Upper lobe of left lung (tissue), 6 donors: ENCODE data around the gene LGALS14. TPM values are rescaled to one million over a fixed set of nuclear protein-coding genes. Genes with fewer than 3 reads are reported as not detected.
"Not testable (repeated sequence)": the region's sequence is repeated elsewhere in the genome, so short reads cannot be mapped to it uniquely, and the experiment has no call there.

ENCODE experiments used
- ATAC-seq, 2 donors: fragments of 200-7000 bp; cut with Tn5 transposase; one replicate each; pipeline ENCODE4 v1.9.1; 2022; ENCODE audit warnings: mild to moderate bottlenecking in 2 of 2, moderate library complexity in 2 of 2; ENCODE audit not compliant: low FRiP score in 2 of 2
- DNase-seq, 2 donors: peaks; one replicate each; pipeline ENCODE4 v3.0.0-alpha.2; 2019 to 2020
- H3K27ac ChIP-seq, 4 donors: fragments of 200-600 bp; sonication (generic); one replicate each; pipeline ENCODE4 v1.5.1; 2016 to 2019
- H3K27me3 ChIP-seq, 4 donors: fragments of 200-600 bp; sonication (generic); one replicate each; pipeline ENCODE4 v1.5.1; 2017 to 2019
- H3K36me3 ChIP-seq, 4 donors: fragments of 200-600 bp; sonication (generic); one replicate each; pipeline ENCODE4 v1.5.1; 2016 to 2019
- H3K4me1 ChIP-seq, 4 donors: fragments of 200-600 bp; sonication (generic); one replicate each; pipeline ENCODE4 v1.5.1; 2018 to 2019
- H3K4me3 ChIP-seq, 4 donors: fragments of 200-600 bp; sonication (generic); one replicate each; pipeline ENCODE4 v1.5.1; 2017 to 2019; ENCODE audit warnings: mild to moderate bottlenecking in 2 of 4, moderate library complexity in 1 of 4
- H3K9me3 ChIP-seq, 4 donors: fragments of 200-600 bp; sonication (generic); one replicate each; pipeline ENCODE4 v1.5.1; 2018 to 2019
- EP300 ChIP-seq, 4 donors: sonication (generic); formaldehyde crosslinking; IDR thresholded peaks; one replicate each; pipeline ENCODE4 v1.5.1; 2017; ENCODE audit warnings: antibody characterized with exemption in 4 of 4, control low read depth in 2 of 4
- POLR2A ChIP-seq, 4 donors: fragments of 450-650 bp; IDR thresholded peaks; one replicate each; pipeline ENCODE4 v1.5.1; 2016 to 2017; ENCODE audit warnings: antibody characterized with exemption in 4 of 4, mild to moderate bottlenecking in 2 of 4
- POLR2AphosphoS5 ChIP-seq, 2 donors: sonication (generic); formaldehyde crosslinking; IDR thresholded peaks; one replicate each; pipeline ENCODE4 v1.5.1; 2017; ENCODE audit warnings: antibody characterized with exemption in 2 of 2
- WGBS, 2 donors: methylation state at CpG; one replicate each; pipeline ENCODE4 v1.1.5; 2017 to 2018; 5-methylcytosine and 5-hydroxymethylcytosine counted together
- total RNA-seq, 6 donors: library from RNA; depleted of rRNA in 4 of 6; stranded (reverse); fragments of >200 nt in 4 of 6; gene quantifications; one replicate each; pipeline versions ENCODE4 v1.1.0 to v1.2.1, GENCODE V29; 2016 to 2021
- TF ChIP-seq, protein P1 (sequence below), 6 experiments: fragments of 450-650 bp in 4 of 6; fragments of 200-600 bp in 2 of 6; sonication (generic) in 2 of 6; IDR thresholded peaks; one replicate each; pipeline ENCODE4 v1.5.1; 2016 to 2019; ENCODE audit warnings: antibody characterized with exemption in 6 of 6
- donor health status: DM: no; HTN: no; CAD: no; lungs with moderate emphysema.
- donor health status: DM: no; HTN: yes; CAD: no; lungs with severe emphysema.

LGALS14 gene
- total RNA-seq, 6 donors from 2014 or later = not detected

GRCh38 chr19:39684267-39684666 is 20.0 kb upstream of the LGALS14 start:
- 79% methylated on average over 5 of the region's 5 CpGs for WGBS, 2 donors
- no peaks in the 10 kb centered on the region for H3K27me3 ChIP-seq
- TF ChIP-seq EP300 (IDR thresholded peaks at IDR 0.05) (no peak), POLR2AphosphoS5 (IDR thresholded peaks at IDR 0.05) (no peak), POLR2A (IDR thresholded peaks at IDR 0.05) (no peak)
- TF ChIP-seq, protein P1, sequence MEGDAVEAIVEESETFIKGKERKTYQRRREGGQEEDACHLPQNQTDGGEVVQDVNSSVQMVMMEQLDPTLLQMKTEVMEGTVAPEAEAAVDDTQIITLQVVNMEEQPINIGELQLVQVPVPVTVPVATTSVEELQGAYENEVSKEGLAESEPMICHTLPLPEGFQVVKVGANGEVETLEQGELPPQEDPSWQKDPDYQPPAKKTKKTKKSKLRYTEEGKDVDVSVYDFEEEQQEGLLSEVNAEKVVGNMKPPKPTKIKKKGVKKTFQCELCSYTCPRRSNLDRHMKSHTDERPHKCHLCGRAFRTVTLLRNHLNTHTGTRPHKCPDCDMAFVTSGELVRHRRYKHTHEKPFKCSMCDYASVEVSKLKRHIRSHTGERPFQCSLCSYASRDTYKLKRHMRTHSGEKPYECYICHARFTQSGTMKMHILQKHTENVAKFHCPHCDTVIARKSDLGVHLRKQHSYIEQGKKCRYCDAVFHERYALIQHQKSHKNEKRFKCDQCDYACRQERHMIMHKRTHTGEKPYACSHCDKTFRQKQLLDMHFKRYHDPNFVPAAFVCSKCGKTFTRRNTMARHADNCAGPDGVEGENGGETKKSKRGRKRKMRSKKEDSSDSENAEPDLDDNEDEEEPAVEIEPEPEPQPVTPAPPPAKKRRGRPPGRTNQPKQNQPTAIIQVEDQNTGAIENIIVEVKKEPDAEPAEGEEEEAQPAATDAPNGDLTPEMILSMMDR (IDR thresholded peaks at IDR 0.05) = no peak

GRCh38 chr19:39686739-39687138 is 17.5 kb upstream of the LGALS14 start:
- 57 to 60% methylated on average over 3 of the region's 3 CpGs for WGBS, 2 donors
- TF ChIP-seq, protein P1 (IDR thresholded peaks at IDR 0.05) = no peak
- TF ChIP-seq POLR2AphosphoS5 (IDR thresholded peaks at IDR 0.05) = no peak
- TF ChIP-seq POLR2A (IDR thresholded peaks at IDR 0.05) = no peak
- TF ChIP-seq EP300 (IDR thresholded peaks at IDR 0.05) = no peak
- peaks cover 0 to 8% (median 0%) of the 10 kb centered on the region in 4 donors for H3K9me3 ChIP-seq
- no peak overlapping the region for H3K27ac ChIP-seq
- H3K4me3 ChIP-seq = no peak overlapping the region
- ATAC-seq (no peak), DNase-seq (no peak)
- H3K27me3 ChIP-seq = no peaks in the 10 kb centered on the region
- no peaks in the 10 kb centered on the region for H3K4me1 ChIP-seq
- H3K36me3 ChIP-seq = no peaks in the 10 kb centered on the region

More at GRCh38 chr19:39684267-39684666, 20.0 kb upstream of the LGALS14 start:
- no peak for ATAC-seq
- Histone ChIP-seq H3K4me3 (no peak overlapping the region), H3K4me1 (peaks cover 0 to 7% (median 5%) of the 10 kb centered on the region in 4 donors), H3K27ac (no peak overlapping the region), H3K36me3 (no peaks in the 10 kb centered on the region), H3K9me3 (peaks cover 0 to 1% (median 0%) of the 10 kb centered on the region in 4 donors)
- DNase-seq = no peak

- not testable (repeated sequence) for H3K4me1 ChIP-seq, H3K27me3 ChIP-seq, H3K9me3 ChIP-seq, DNase-seq, H3K27ac ChIP-seq, H3K4me3 ChIP-seq, ATAC-seq, H3K36me3 ChIP-seq
- 61 to 76% methylated on average over 4 of the region's 4 CpGs for WGBS, 2 donors
Measured at GRCh38 chr19:39688637-39689036, 15.6 kb upstream of the LGALS14 start.

GRCh38 chr19:39692166-39692565 is 12.1 kb upstream of the LGALS14 start:
- Histone ChIP-seq H3K4me1 (no peaks in the 10 kb centered on the region), H3K9me3 (peaks cover 0 to 8% (median 0%) of the 10 kb centered on the region in 4 donors), H3K4me3 (no peak overlapping the region), H3K27me3 (no peaks in the 10 kb centered on the region), H3K36me3 (no peaks in the 10 kb centered on the region), H3K27ac (no peak overlapping the region)
- 87 to 93% methylated on average over 2 to 3 of the region's 3 CpGs for WGBS, 2 donors
- DNase-seq (no peak), ATAC-seq (no peak)
- TF ChIP-seq POLR2AphosphoS5 (IDR thresholded peaks at IDR 0.05) = no peak
- no peak for TF ChIP-seq POLR2A (IDR thresholded peaks at IDR 0.05)
- TF ChIP-seq EP300 (IDR thresholded peaks at IDR 0.05) = no peak
- TF ChIP-seq, protein P1 (IDR thresholded peaks at IDR 0.05) = no peak

DNA sequence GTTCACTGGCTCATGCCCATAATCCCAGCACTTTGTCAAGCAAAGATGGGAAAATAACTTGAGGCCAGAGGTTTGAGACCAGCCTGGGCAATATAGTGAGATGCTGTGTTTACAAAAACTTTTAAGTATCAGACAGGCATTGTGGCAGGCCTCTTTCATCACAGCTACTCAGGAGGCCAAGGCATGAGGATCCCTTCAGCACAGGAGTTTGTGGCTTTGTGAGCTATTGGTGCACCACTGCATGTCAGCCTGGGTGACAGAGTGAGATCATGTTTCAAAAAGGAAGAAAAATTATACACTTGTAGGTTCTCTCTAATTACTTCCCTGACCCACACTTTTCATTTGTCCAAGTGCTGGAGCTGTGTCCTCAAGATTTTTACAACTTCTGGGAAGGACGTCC is 11.5 kb upstream of the LGALS14 start:
- H3K27me3 ChIP-seq = no peaks in the 10 kb centered on the region
- no peaks in the 10 kb centered on the region for H3K4me1 ChIP-seq
- H3K36me3 ChIP-seq = no peaks in the 10 kb centered on the region
- WGBS, 2 donors = 63 to 77% methylated on average over 1 of the region's 1 CpG
- DNase-seq (no peak), ATAC-seq (no peak)
- peaks cover 0 to 8% (median 0%) of the 10 kb centered on the region in 4 donors for H3K9me3 ChIP-seq
- no peak overlapping the region for H3K27ac ChIP-seq
- no peak overlapping the region for H3K4me3 ChIP-seq
- TF ChIP-seq POLR2AphosphoS5 (IDR thresholded peaks at IDR 0.05) (no peak), EP300 (IDR thresholded peaks at IDR 0.05) (no peak), POLR2A (IDR thresholded peaks at IDR 0.05) (no peak)
- TF ChIP-seq, protein P1 (IDR thresholded peaks at IDR 0.05) = no peak
